Mesenchymal stem cell (in vitro differentiated cells and primary cell): Measurements from ENCODE around the gene PDE2A.

Experiments used
- DNase-seq: peaks from one replicate; pipeline ENCODE4 v3.0.0-alpha.2; 2013
- H2AFZ ChIP-seq: one replicate; pipeline ENCODE4 v1.6.1; 2013; ENCODE audit warnings: low read depth, mild to moderate bottlenecking, control low read depth, inconsistent platforms, low read length, moderate library complexity
- H2AK5ac ChIP-seq: 2 replicates; pipeline ENCODE4 v1.6.1; 2013; ENCODE audit warnings: low read length, moderate library complexity, mild to moderate bottlenecking, inconsistent platforms; ENCODE audit not compliant: severe bottlenecking
- H2BK120ac ChIP-seq: one replicate; pipeline ENCODE4 v1.6.1; 2013; ENCODE audit warnings: low read depth, mild to moderate bottlenecking, inconsistent platforms, low read length, moderate library complexity
- H2BK12ac ChIP-seq, 2 experiments: one replicate each; pipeline ENCODE4 v1.6.1; 2013; ENCODE audit warnings: inconsistent platforms in 2 of 2, low read length in 2 of 2, mild to moderate bottlenecking in 2 of 2, moderate library complexity in 2 of 2, control low read depth in 1 of 2
- H2BK15ac ChIP-seq: one replicate; pipeline ENCODE4 v1.6.1; 2013; ENCODE audit warnings: mild to moderate bottlenecking, low read depth, inconsistent platforms; ENCODE audit not compliant: poor library complexity, severe bottlenecking
- H2BK5ac ChIP-seq: 2 replicates; pipeline ENCODE4 v1.6.1; 2013; ENCODE audit warnings: low read depth, mild to moderate bottlenecking, low read length, control low read depth, inconsistent platforms; ENCODE audit not compliant: poor library complexity, severe bottlenecking
- H3K14ac ChIP-seq, 2 experiments: one replicate each; pipeline ENCODE4 v1.6.1; 2013; ENCODE audit warnings: inconsistent platforms in 2 of 2, low read length in 2 of 2, control low read depth in 1 of 2, mild to moderate bottlenecking in 1 of 2, moderate library complexity in 1 of 2
- H3K18ac ChIP-seq, 2 experiments: one replicate each; pipeline ENCODE4 v1.6.1; 2013; ENCODE audit warnings: inconsistent platforms in 2 of 2, low read length in 2 of 2, control low read depth in 1 of 2, low read depth in 1 of 2, mild to moderate bottlenecking in 1 of 2
- H3K23ac ChIP-seq, 2 experiments: one replicate each; pipeline ENCODE4 v1.6.1; 2013; ENCODE audit warnings: inconsistent platforms in 2 of 2, low read length in 2 of 2, mild to moderate bottlenecking in 2 of 2, moderate library complexity in 2 of 2, control low read depth in 1 of 2
- H3K27ac ChIP-seq: 2 replicates; pipeline ENCODE4 v1.5.1; 2013; ENCODE audit warnings: mild to moderate bottlenecking, moderate library complexity, low read length, control low read depth, inconsistent platforms; ENCODE audit not compliant: poor library complexity, severe bottlenecking
- H3K27me3 ChIP-seq, 2 experiments: 2 replicates each; pipeline versions ENCODE4 v1.6.1 to v1.7.0; 2013; ENCODE audit warnings: low read length in 2 of 2, mild to moderate bottlenecking in 2 of 2, moderate library complexity in 2 of 2, control low read depth in 1 of 2, inconsistent platforms in 1 of 2; ENCODE audit not compliant: control insufficient read depth in 1 of 2, insufficient read depth in 1 of 2
- H3K36me3 ChIP-seq, 2 experiments: 2 replicates each; pipeline versions ENCODE4 v1.6.1 to v1.7.0; 2013; ENCODE audit warnings: low read length in 2 of 2, control low read depth in 1 of 2, inconsistent platforms in 1 of 2, low read depth in 1 of 2, mild to moderate bottlenecking in 1 of 2; ENCODE audit not compliant: insufficient read depth in 2 of 2, control insufficient read depth in 1 of 2
- H3K4ac ChIP-seq, 2 experiments: one replicate each; pipeline ENCODE4 v1.6.1; 2013; ENCODE audit warnings: inconsistent platforms in 2 of 2, low read length in 2 of 2, mild to moderate bottlenecking in 2 of 2, moderate library complexity in 2 of 2, control low read depth in 1 of 2, low read depth in 1 of 2
- H3K4me1 ChIP-seq: 2 replicates; pipeline ENCODE4 v1.6.1; 2013; ENCODE audit warnings: low read depth, low read length, control low read depth; ENCODE audit not compliant: control insufficient read depth, insufficient read depth
- H3K4me2 ChIP-seq: 2 replicates; pipeline ENCODE4 v1.6.1; 2013; ENCODE audit warnings: low read length, mild to moderate bottlenecking, inconsistent platforms; ENCODE audit not compliant: poor library complexity, severe bottlenecking
- H3K4me3 ChIP-seq, 2 experiments: 2 replicates each; pipeline versions ENCODE4 v1.5.1 to v1.7.0; 2013; ENCODE audit warnings: low read length in 2 of 2, mild to moderate bottlenecking in 2 of 2, control low read depth in 1 of 2, low read depth in 1 of 2; ENCODE audit not compliant: insufficient read depth in 1 of 2
- H3K79me1 ChIP-seq: replicated peaks from 2 replicates; pipeline ENCODE4 v1.6.1; 2013; ENCODE audit warnings: mild to moderate bottlenecking, control low read depth, low read length, inconsistent platforms; ENCODE audit not compliant: poor library complexity, severe bottlenecking
- H3K9ac ChIP-seq: 2 replicates; pipeline ENCODE4 v1.7.0; 2013; ENCODE audit warnings: mild to moderate bottlenecking, low read length, moderate library complexity
- H3K9me3 ChIP-seq: 2 replicates; pipeline ENCODE4 v1.7.0; 2013; ENCODE audit warnings: mild to moderate bottlenecking, low read length; ENCODE audit not compliant: control insufficient read depth
- H4K8ac ChIP-seq: one replicate; pipeline ENCODE4 v1.6.1; 2013; ENCODE audit warnings: inconsistent platforms, mild to moderate bottlenecking, low read length, moderate library complexity
- H4K91ac ChIP-seq: one replicate; pipeline ENCODE4 v1.6.1; 2013; ENCODE audit warnings: mild to moderate bottlenecking, low read length, inconsistent platforms
- WGBS: methylation state at CpG from one replicate; pipeline ENCODE4 v1.1.7; 2013; ENCODE audit warnings: mixed read lengths; 5-methylcytosine and 5-hydroxymethylcytosine counted together

The PDE2A gene

GRCh38 chr11:72712841-72713240 lies 38.6 kb upstream of the PDE2A start:
- no peak overlapping the region for H3K4ac ChIP-seq
- no peak overlapping the region for H2AK5ac ChIP-seq
- no peak overlapping the region for H3K23ac ChIP-seq
- no peak overlapping the region for H4K8ac ChIP-seq
- H2BK15ac ChIP-seq, result no peak overlapping the region
- no peak overlapping the region for H3K4me2 ChIP-seq
- H3K14ac ChIP-seq, result peak overlapping the region in 1 of 2 experiments; percentile 41
- no peaks in the 10 kb centered on the region for H3K9me3 ChIP-seq
- no peak overlapping the region for H3K18ac ChIP-seq
- H2BK12ac ChIP-seq, result peak overlapping the region in 1 of 2 experiments; percentile 15
- no peak overlapping the region for H2AFZ ChIP-seq
- H3K27me3 ChIP-seq, result no peaks in the 10 kb centered on the region
- H3K9ac ChIP-seq, result peak overlapping the region; percentile 71
- H3K79me1 ChIP-seq, result peaks cover 72% of the 10 kb centered on the region
- H4K91ac ChIP-seq, result peak overlapping the region; percentile 44
- peaks cover 21% of the 10 kb centered on the region for H3K4me1 ChIP-seq
- DNase-seq, result no peak
- H3K36me3 ChIP-seq, result peaks cover 56 to 79% of the 10 kb centered on the region in 2 experiments
- no peak overlapping the region for H2BK5ac ChIP-seq
- H3K27ac ChIP-seq, result no peak overlapping the region
- WGBS, result 32% methylated on average over 9 of the region's 10 CpGs
- H2BK120ac ChIP-seq, result no peak overlapping the region
- peak overlapping the region in 1 of 2 experiments; percentile 54 for H3K4me3 ChIP-seq

DNA sequence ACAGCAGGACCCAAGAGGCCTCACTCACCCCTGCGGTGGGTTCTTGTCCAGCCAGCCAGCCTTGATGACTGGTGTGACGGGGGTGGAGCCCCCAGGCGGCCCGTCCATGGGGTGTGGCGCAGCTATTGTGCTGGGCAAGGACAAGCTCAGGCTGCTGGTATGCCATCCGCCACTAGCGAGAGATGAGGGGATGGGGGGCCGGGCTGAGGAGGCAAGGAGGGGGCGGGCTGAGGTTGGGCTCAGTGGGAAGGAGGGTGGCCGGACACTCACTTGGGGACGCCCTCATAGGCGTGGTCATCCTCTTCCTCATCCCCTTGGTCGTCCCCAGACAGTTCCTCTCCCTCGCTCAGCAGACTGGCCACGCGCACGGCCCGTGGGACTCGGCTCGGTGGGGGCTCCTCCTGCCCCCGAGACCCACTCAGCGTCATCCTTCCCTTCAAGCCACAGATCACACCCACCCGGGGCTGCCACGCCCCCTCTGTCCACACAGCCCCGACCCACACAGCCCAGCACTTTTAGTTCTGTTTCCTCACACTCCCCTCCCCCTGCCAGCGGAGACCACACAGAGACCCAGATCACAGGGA lies 38.0 kb upstream of the PDE2A start:
- peaks cover 18% of the 10 kb centered on the region for H3K4me1 ChIP-seq
- H3K27ac ChIP-seq, result no peak overlapping the region
- no peak overlapping the region for H3K14ac ChIP-seq
- H3K4ac ChIP-seq, result no peak overlapping the region
- no peak overlapping the region for H2AK5ac ChIP-seq
- peak overlapping the region; percentile 16 for H4K91ac ChIP-seq
- H3K18ac ChIP-seq, result peak overlapping the region in 1 of 2 experiments; percentile 16
- H3K4me2 ChIP-seq, result no peak overlapping the region
- no peak overlapping the region for H2AFZ ChIP-seq
- DNase-seq, result peak; percentile 18
- H3K79me1 ChIP-seq, result peaks cover 70% of the 10 kb centered on the region
- H3K36me3 ChIP-seq, result peaks cover 58 to 79% of the 10 kb centered on the region in 2 experiments
- H2BK5ac ChIP-seq, result no peak overlapping the region
- H3K4me3 ChIP-seq, result peak overlapping the region in 1 of 2 experiments; percentile 54
- H3K23ac ChIP-seq, result no peak overlapping the region
- H3K27me3 ChIP-seq, result no peaks in the 10 kb centered on the region
- no peak overlapping the region for H2BK12ac ChIP-seq
- H2BK15ac ChIP-seq, result no peak overlapping the region
- no peaks in the 10 kb centered on the region for H3K9me3 ChIP-seq
- H4K8ac ChIP-seq, result no peak overlapping the region
- no peak overlapping the region for H2BK120ac ChIP-seq
- peak overlapping the region; percentile 71 for H3K9ac ChIP-seq
- WGBS, result 64% methylated on average over 25 of the region's 26 CpGs

DNA sequence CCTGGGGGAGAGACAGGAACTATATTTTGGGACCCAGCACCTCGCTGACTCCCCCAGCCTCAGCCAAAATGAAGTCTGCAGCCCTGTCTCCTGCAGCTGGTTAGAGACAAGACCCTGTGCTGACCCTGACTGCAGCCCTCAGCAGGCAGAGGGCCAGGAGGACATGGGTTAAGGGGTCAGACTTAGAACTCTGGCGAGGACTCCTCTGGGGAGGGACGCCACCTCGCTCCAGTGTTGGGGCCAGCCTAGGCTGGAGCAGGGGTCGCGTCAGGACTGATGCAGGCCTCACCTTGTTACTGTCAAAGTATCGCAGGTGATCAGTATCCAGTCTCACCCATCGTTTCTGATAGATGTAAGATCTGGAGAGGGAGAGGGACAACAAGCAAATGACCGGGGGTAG lies 36.9 kb upstream of the PDE2A start:
- no peak overlapping the region for H2BK15ac ChIP-seq
- peaks cover 58 to 81% of the 10 kb centered on the region in 2 experiments for H3K36me3 ChIP-seq
- H2BK120ac ChIP-seq, result no peak overlapping the region
- H3K4me1 ChIP-seq, result peaks cover 25% of the 10 kb centered on the region
- peaks cover 69% of the 10 kb centered on the region for H3K79me1 ChIP-seq
- H3K14ac ChIP-seq, result no peak overlapping the region
- no peak overlapping the region for H4K8ac ChIP-seq
- no peak overlapping the region for H2AFZ ChIP-seq
- no peaks in the 10 kb centered on the region for H3K27me3 ChIP-seq
- no peak overlapping the region for H2AK5ac ChIP-seq
- no peaks in the 10 kb centered on the region for H3K9me3 ChIP-seq
- H3K9ac ChIP-seq, result no peak overlapping the region
- H3K4me3 ChIP-seq, result no peak overlapping the region
- no peak overlapping the region for H2BK5ac ChIP-seq
- no peak overlapping the region for H3K23ac ChIP-seq
- no peak overlapping the region for H3K27ac ChIP-seq
- DNase-seq, result no peak
- no peak overlapping the region for H3K18ac ChIP-seq
- no peak overlapping the region for H4K91ac ChIP-seq
- WGBS, result 98% methylated on average over 8 of the region's 9 CpGs
- H2BK12ac ChIP-seq, result no peak overlapping the region
- no peak overlapping the region for H3K4me2 ChIP-seq
- no peak overlapping the region for H3K4ac ChIP-seq

GRCh38 chr11:72710278-72710677 lies 36.1 kb upstream of the PDE2A start:
- Histone ChIP-seq H2BK15ac (no peak overlapping the region), H3K4me1 (peaks cover 31% of the 10 kb centered on the region), H3K4me2 (no peak overlapping the region), H4K91ac (no peak overlapping the region), H3K4ac (no peak overlapping the region), H2AFZ (no peak overlapping the region), H4K8ac (no peak overlapping the region), H3K79me1 (peaks cover 64% of the 10 kb centered on the region), H3K23ac (no peak overlapping the region), H2AK5ac (no peak overlapping the region), H3K9me3 (no peaks in the 10 kb centered on the region), H3K14ac (no peak overlapping the region), H2BK12ac (no peak overlapping the region), H3K36me3 (peaks cover 66 to 84% of the 10 kb centered on the region in 2 experiments), H2BK120ac (no peak overlapping the region), H3K18ac (no peak overlapping the region), H2BK5ac (no peak overlapping the region), H3K27me3 (no peaks in the 10 kb centered on the region), H3K9ac (no peak overlapping the region), H3K27ac (no peak overlapping the region), H3K4me3 (no peak overlapping the region)
- no peak for DNase-seq
- WGBS, result 100% methylated on average over 9 of the region's 11 CpGs
